SJCRH30 (cell line): ENCODE measurements around the gene MAN2B2. TPM values are rescaled to one million over a fixed set of nuclear protein-coding genes. Genes with fewer than 3 reads are reported as not detected.

Experiments used
- DNase-seq, 2 experiments: peaks; one replicate each; pipeline ENCODE4 v3.0.0-alpha.2; 2015 to 2020
- H3K27ac ChIP-seq: fragments of 250-450 bp; sonication (Bioruptor Pico); 2 replicates; pipeline ENCODE4 v1.5.1; 2020; ENCODE audit warnings: mild to moderate bottlenecking, moderate library complexity
- H3K27me3 ChIP-seq: fragments of 250-450 bp; sonication (Bioruptor Pico); 2 replicates; pipeline ENCODE4 v1.5.1; 2020; ENCODE audit warnings: mild to moderate bottlenecking, moderate library complexity
- H3K36me3 ChIP-seq: fragments of 250-450 bp; sonication (Bioruptor Pico); 2 replicates; pipeline ENCODE4 v1.5.1; 2020; ENCODE audit warnings: mild to moderate bottlenecking, moderate library complexity
- H3K4me1 ChIP-seq: fragments of 250-450 bp; sonication (Bioruptor Pico); 2 replicates; pipeline ENCODE4 v1.5.1; 2020; ENCODE audit warnings: mild to moderate bottlenecking, moderate library complexity
- H3K4me3 ChIP-seq: fragments of 250-450 bp; sonication (Bioruptor Pico); 2 replicates; pipeline ENCODE4 v1.5.1; 2020; ENCODE audit warnings: mild to moderate bottlenecking, moderate library complexity
- H3K9me3 ChIP-seq: fragments of 250-450 bp; sonication (Bioruptor Pico); replicated peaks from 2 replicates; pipeline ENCODE4 v1.5.1; 2020; ENCODE audit warnings: mild to moderate bottlenecking, moderate library complexity
- total RNA-seq: library from RNA; depleted of rRNA; stranded (reverse); fragments of >200 nt; shearing (Covaris generic); gene quantifications from 2 replicates; pipeline ENCODE4 v1.2.3, GENCODE V29; 2014

The MAN2B2 gene
- total RNA-seq, 1 experiment from 2014 or later, result 9.1 TPM

GRCh38 chr4:6584865-6585264, 9.9 kb downstream of the MAN2B2 start:
- Histone ChIP-seq H3K4me3 (no peak overlapping the region), H3K9me3 (0 out of 2 replicates have a peak, but pooled peaks cover 3% of the 10 kb centered on the region), H3K36me3 (no peaks in the 10 kb centered on the region; the same call in 1 of the 2 replicates), H3K4me1 (no peaks in the 10 kb centered on the region), H3K27me3 (no peaks in the 10 kb centered on the region), H3K27ac (no peak overlapping the region)
- no peak for DNase-seq

- H3K4me3 ChIP-seq, result no peak overlapping the region
- H3K36me3 ChIP-seq, result no peaks in the 10 kb centered on the region
- DNase-seq, result no peak
- 0 out of 2 replicates have a peak, but pooled peaks cover 3% of the 10 kb centered on the region for H3K9me3 ChIP-seq
- H3K27ac ChIP-seq, result no peak overlapping the region
- no peaks in the 10 kb centered on the region for H3K27me3 ChIP-seq
- H3K4me1 ChIP-seq, result no peaks in the 10 kb centered on the region
Observed at GRCh38 chr4:6586715-6587325, 11.8 kb downstream of the MAN2B2 start.

GRCh38 chr4:6589444-6589843, 14.5 kb downstream of the MAN2B2 start:
- DNase-seq, result no peak
- no peak overlapping the region for H3K4me3 ChIP-seq
- H3K27me3 ChIP-seq, result no peaks in the 10 kb centered on the region
- no peaks in the 10 kb centered on the region for H3K9me3 ChIP-seq
- no peaks in the 10 kb centered on the region for H3K4me1 ChIP-seq
- H3K36me3 ChIP-seq, result no peaks in the 10 kb centered on the region
- H3K27ac ChIP-seq, result no peak overlapping the region

DNA sequence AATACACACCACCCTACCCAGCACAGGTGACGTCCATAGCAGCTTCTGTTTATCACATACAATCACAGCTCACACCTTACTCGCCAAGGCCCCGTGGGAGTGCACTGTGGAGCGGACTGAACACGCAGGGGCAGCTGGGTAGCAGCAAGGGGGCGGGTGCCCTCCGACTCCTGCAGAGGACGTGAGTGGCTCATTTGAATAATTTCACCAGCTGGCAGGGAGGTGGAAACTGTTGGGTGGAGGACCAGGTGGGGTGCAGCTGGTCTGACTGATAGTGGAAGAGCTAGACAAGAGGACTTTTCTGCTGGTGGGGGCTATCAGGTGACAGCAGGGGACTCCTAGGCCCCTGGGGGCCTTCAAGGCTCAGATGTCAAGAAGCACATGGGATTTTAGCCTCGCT, 16.3 kb downstream of the MAN2B2 start:
- no peaks in the 10 kb centered on the region for H3K9me3 ChIP-seq
- DNase-seq, result peak in 1 of 2 experiments; percentile 16
- H3K27ac ChIP-seq, result no peak overlapping the region
- no peaks in the 10 kb centered on the region for H3K4me1 ChIP-seq
- no peak overlapping the region for H3K4me3 ChIP-seq
- H3K36me3 ChIP-seq, result no peaks in the 10 kb centered on the region
- H3K27me3 ChIP-seq, result no peaks in the 10 kb centered on the region

GRCh38 chr4:6591781-6592180, 16.8 kb downstream of the MAN2B2 start:
- H3K27ac ChIP-seq, result no peak overlapping the region
- no peaks in the 10 kb centered on the region for H3K9me3 ChIP-seq
- H3K4me3 ChIP-seq, result no peak overlapping the region
- H3K4me1 ChIP-seq, result no peaks in the 10 kb centered on the region
- no peaks in the 10 kb centered on the region for H3K27me3 ChIP-seq
- no peaks in the 10 kb centered on the region for H3K36me3 ChIP-seq
- no peak for DNase-seq

- no peaks in the 10 kb centered on the region for H3K36me3 ChIP-seq
- H3K9me3 ChIP-seq, result no peaks in the 10 kb centered on the region
- no peak for DNase-seq
- no peaks in the 10 kb centered on the region for H3K4me1 ChIP-seq
- no peaks in the 10 kb centered on the region for H3K27me3 ChIP-seq
- no peak overlapping the region for H3K4me3 ChIP-seq
- no peak overlapping the region for H3K27ac ChIP-seq
Observed at GRCh38 chr4:6592804-6593563, 18.0 kb downstream of the MAN2B2 start.

GRCh38 chr4:6594341-6594740, 19.4 kb downstream of the MAN2B2 start:
- Histone ChIP-seq H3K27me3 (no peaks in the 10 kb centered on the region), H3K9me3 (no peaks in the 10 kb centered on the region), H3K4me3 (no peak overlapping the region), H3K4me1 (no peaks in the 10 kb centered on the region), H3K36me3 (no peaks in the 10 kb centered on the region), H3K27ac (no peak overlapping the region)
- DNase-seq, result no peak

- H3K4me3 ChIP-seq, result no peak overlapping the region
- H3K27me3 ChIP-seq, result no peaks in the 10 kb centered on the region
- no peaks in the 10 kb centered on the region for H3K4me1 ChIP-seq
- H3K36me3 ChIP-seq, result no peaks in the 10 kb centered on the region
- no peak for DNase-seq
- H3K9me3 ChIP-seq, result no peaks in the 10 kb centered on the region
- no peak overlapping the region for H3K27ac ChIP-seq
Observed at GRCh38 chr4:6594826-6595355, 19.9 kb downstream of the MAN2B2 start.

DNA sequence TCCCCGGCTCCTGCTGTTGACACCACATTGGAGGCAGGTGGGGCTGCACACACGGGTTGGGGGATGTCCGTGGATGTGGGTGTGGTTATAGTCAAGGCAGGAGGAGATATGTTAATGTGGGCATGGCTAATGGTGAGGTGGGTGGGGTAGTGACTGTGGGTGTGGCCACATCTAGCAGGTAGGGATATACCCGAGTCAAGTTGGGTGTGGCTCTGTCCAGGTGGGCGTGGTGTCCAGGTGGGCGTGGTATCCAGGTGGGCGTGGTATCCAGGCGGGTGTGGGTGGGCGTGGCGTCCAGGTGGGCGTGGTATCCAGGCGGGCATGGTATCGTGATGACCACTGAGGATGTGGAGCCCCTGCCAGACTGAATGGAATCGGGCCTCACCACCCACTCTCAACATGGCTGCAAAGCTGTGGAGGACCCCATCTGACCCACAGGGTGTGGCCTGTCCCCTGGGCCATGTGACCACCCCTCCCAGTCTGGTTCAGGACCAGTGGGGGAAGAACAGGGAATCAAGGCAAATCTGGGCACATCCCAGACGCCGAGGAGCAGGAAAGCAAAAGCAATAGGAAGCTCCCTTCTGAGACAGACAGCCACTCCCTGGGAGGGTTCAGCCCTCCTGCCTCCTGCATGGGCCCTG, 21.0 kb downstream of the MAN2B2 start:
- Histone ChIP-seq H3K27me3 (no peaks in the 10 kb centered on the region), H3K4me1 (no peaks in the 10 kb centered on the region), H3K4me3 (no peak overlapping the region), H3K27ac (no peak overlapping the region), H3K36me3 (no peaks in the 10 kb centered on the region), H3K9me3 (no peaks in the 10 kb centered on the region)
- DNase-seq, result no peak

- Histone ChIP-seq H3K4me1 (no peaks in the 10 kb centered on the region), H3K36me3 (no peaks in the 10 kb centered on the region), H3K4me3 (no peak overlapping the region), H3K27ac (no peak overlapping the region), H3K27me3 (no peaks in the 10 kb centered on the region), H3K9me3 (no peaks in the 10 kb centered on the region)
- DNase-seq, result no peak
Observed at GRCh38 chr4:6596948-6597347, 22.0 kb downstream of the MAN2B2 start.

- Histone ChIP-seq H3K36me3 (no peaks in the 10 kb centered on the region), H3K4me1 (no peaks in the 10 kb centered on the region), H3K4me3 (no peak overlapping the region), H3K27ac (no peak overlapping the region), H3K27me3 (no peaks in the 10 kb centered on the region), H3K9me3 (no peaks in the 10 kb centered on the region)
- DNase-seq, result no peak
Observed at GRCh38 chr4:6598127-6598526, 23.1 kb downstream of the MAN2B2 start.

DNA sequence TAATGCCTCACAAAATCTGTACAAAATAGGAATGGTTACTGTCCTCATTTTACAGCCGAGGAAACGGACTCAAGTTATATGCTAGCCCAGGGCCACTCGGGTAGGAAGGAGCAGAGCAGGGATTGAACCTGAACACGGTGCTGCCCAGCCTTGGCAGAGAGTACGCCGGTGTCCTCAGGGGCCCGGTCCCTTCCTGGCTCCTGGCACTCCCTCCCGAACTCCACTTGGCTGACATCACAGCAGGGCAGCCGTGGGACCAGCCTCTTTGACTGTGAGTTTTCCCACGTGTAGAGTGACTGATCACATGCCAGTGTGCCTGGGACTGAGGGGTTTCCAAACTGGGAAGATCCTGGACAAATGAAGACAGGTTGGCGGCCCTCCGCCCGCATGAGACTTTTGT, 23.7 kb downstream of the MAN2B2 start:
- Histone ChIP-seq H3K36me3 (no peaks in the 10 kb centered on the region), H3K9me3 (no peaks in the 10 kb centered on the region), H3K27ac (no peak overlapping the region), H3K27me3 (no peaks in the 10 kb centered on the region), H3K4me1 (no peaks in the 10 kb centered on the region), H3K4me3 (no peak overlapping the region)
- no peak for DNase-seq

- no peak for DNase-seq
- Histone ChIP-seq H3K36me3 (no peaks in the 10 kb centered on the region), H3K4me3 (no peak overlapping the region), H3K9me3 (peaks cover 5% of the 10 kb centered on the region; the same call in 1 of the 2 replicates), H3K4me1 (no peaks in the 10 kb centered on the region), H3K27ac (no peak overlapping the region), H3K27me3 (no peaks in the 10 kb centered on the region)
Observed at GRCh38 chr4:6601661-6602250, 26.8 kb downstream of the MAN2B2 start.

DNA sequence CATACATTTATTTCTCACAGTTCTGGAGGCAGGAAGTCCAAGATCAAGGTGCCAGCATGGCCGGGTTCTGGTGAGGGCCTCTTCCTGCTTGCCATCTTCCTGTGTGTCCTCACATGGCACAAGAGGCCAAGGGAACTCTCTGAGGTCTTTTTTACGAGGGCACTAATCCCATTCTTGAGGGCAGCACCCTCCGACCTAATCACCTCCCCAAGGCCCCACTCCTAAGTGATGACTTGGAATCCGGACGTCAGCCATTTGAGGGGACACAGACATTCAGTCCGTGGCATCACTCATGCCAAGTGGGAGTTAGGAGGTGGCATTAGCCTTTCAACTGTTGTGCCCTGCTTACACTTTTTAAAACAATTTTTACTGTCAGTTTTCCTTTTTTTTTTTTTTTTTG, 27.3 kb downstream of the MAN2B2 start:
- no peak for DNase-seq
- Histone ChIP-seq H3K27ac (no peak overlapping the region), H3K4me3 (no peak overlapping the region), H3K36me3 (no peaks in the 10 kb centered on the region), H3K9me3 (peaks cover 5% of the 10 kb centered on the region; the same call in 1 of the 2 replicates), H3K4me1 (no peaks in the 10 kb centered on the region), H3K27me3 (no peaks in the 10 kb centered on the region)

DNA sequence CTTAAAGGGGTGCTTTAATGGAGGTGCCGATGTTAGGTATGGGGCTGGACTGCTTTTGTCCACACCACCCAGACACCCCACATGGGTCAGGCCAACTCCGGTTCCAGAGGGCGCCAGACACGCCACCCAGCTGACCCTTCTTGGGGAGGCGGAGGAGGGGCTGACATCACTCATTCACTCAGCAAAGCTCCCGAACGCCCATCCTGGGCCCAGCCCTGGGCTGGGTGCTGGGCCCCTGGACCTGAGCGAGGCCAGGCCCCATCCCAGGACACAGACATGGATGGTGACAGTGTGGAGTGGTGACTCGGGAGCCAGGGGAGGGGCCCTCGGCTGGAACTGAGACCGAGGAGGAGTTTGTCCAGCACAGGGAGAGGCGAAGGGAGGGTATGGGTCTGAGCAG, 28.1 kb downstream of the MAN2B2 start:
- H3K27me3 ChIP-seq, result no peaks in the 10 kb centered on the region
- no peak overlapping the region for H3K27ac ChIP-seq
- H3K9me3 ChIP-seq, result peaks cover 5% of the 10 kb centered on the region; the same call in 1 of the 2 replicates
- H3K36me3 ChIP-seq, result no peaks in the 10 kb centered on the region
- H3K4me3 ChIP-seq, result no peak overlapping the region
- no peak for DNase-seq
- no peaks in the 10 kb centered on the region for H3K4me1 ChIP-seq
